SH-SY5Y (cell line): Measurements from ENCODE around the gene SLC45A1.

Experiments
- GATA2 ChIP-seq: IDR thresholded peaks from 2 replicates; pipeline ENCODE4 v1.6.1; 2011; ENCODE audit warnings: mild to moderate bottlenecking, low read depth, low read length
- GATA3 ChIP-seq: IDR thresholded peaks from 2 replicates; pipeline ENCODE4 v1.6.1; 2011; ENCODE audit warnings: low read depth, mild to moderate bottlenecking, low read length, moderate library complexity

- TF ChIP-seq GATA2 (no peak), GATA3 (no peak)
Observed at GRCh38 chr1:8368956-8369639, 51.2 kb downstream of the SLC45A1 start.
